ENCODE results near the gene HTRA1. TPM values are rescaled to one million over a fixed set of nuclear protein-coding genes. Genes with fewer than 3 reads are reported as not detected.

Gene HTRA1
- total and polyA plus RNA-seq, 9 of the 15 experiments (the other 6 are each of a cell fraction or from before 2014, with no cell fraction given): 0.06 to 0.16 (median 0.13) TPM; not detected in 5

- no peak for TF ChIP-seq ATF6 (CRISPR knock-in tag; IDR thresholded peaks at IDR 0.05)
- TF ChIP-seq ZNF695 (CRISPR knock-in tag; IDR thresholded peaks at IDR 0.05): no peak
- TF ChIP-seq ZNF699 (CRISPR knock-in tag; IDR thresholded peaks at IDR 0.05; ENCODE audit: insufficient replicate concordance): no peak
Observed at GRCh38 chr10:122509323-122509722, 48.0 kb downstream of the HTRA1 start (continued).

GRCh38 chr10:122510326-122510725 lies 49.0 kb downstream of the HTRA1 start:
- no peak overlapping the region for H3K9ac ChIP-seq (ENCODE audit: insufficient read depth in 1 of 2, low read depth in 2 of 2, low read length in 2 of 2)
- no peaks in the 10 kb centered on the region for H3K4me1 ChIP-seq (replicated peaks in 1 of 2; ENCODE audit: control insufficient read depth in 2 of 2, insufficient read depth in 2 of 2, low read length in 2 of 2)
- H3K4me2 ChIP-seq (ENCODE audit: insufficient read depth, low read length): no peak overlapping the region
- H3K27me3 ChIP-seq (ENCODE audit: control insufficient read depth in 2 of 2, insufficient read depth in 2 of 2, low read length in 2 of 2): peaks cover 8 to 55% of the 10 kb centered on the region in 2 experiments; a peak in 3 of 5 replicates
- ATAC-seq (no peak), DNase-seq (ENCODE audit: extremely low read depth in 1 of 4, low spot score in 3 of 4) (no peak), FAIRE-seq (no peak)
- TF ChIP-seq HDGF (IDR thresholded peaks at IDR 0.05) (no peak), ATF3 (IDR thresholded peaks at IDR 0.05) (no peak), ATF3 (CRISPR knock-in tag; conservative IDR thresholded peaks at IDR 0.05) (no peak), CHAMP1 (IDR thresholded peaks at IDR 0.05) (no peak), IRF1 (CRISPR knock-in tag; IDR thresholded peaks at IDR 0.05; ENCODE audit: borderline replicate concordance) (no peak), ETV1 (tag; conservative IDR thresholded peaks at IDR 0.05; ENCODE audit: low read depth) (no peak)
- H3K79me2 ChIP-seq (ENCODE audit: control insufficient read depth, insufficient read depth, low read length): no peaks in the 10 kb centered on the region
- intact Hi-C loops (cut with micrococcal nuclease) (no loop called here), in situ Hi-C loops (cut with MboI) (no loop called here)
- no peak overlapping the region for H3K27ac ChIP-seq (ENCODE audit: extremely low read depth, low read depth, low read length)
- POLR2A ChIA-PET: no interaction called here
- H2AFZ ChIP-seq (ENCODE audit: low read depth, low read length): no peak overlapping the region
- H3K9me3 ChIP-seq (replicated peaks; ENCODE audit: control insufficient read depth, insufficient read depth, low read depth, low read length): no peaks in the 10 kb centered on the region
- no peaks in the 10 kb centered on the region; the same call in 1 of the 2 replicates for H4K20me1 ChIP-seq (replicated peaks; ENCODE audit: control insufficient read depth, insufficient read depth, low read length)
- H3K4me3 ChIP-seq: no peak overlapping the region
- 0% methylated on average over 7 of the region's 11 CpGs for WGBS (ENCODE audit: insufficient coverage, low coverage, missing lambda C conversion rate)
- no TSS peak for BruUV-seq (replicated peaks)
- H3K9me1 ChIP-seq (ENCODE audit: control insufficient read depth, insufficient read depth, low read length): no peaks in the 10 kb centered on the region
- no peaks in the 10 kb centered on the region for H3K36me3 ChIP-seq (ENCODE audit: control insufficient read depth, insufficient read depth, low read length)
- CTCF ChIA-PET (ENCODE audit: low intra/inter-chr PET ratio): no interaction called here

All from K562 (cell line).